H1 (cell line): ENCODE data around the gene VAT1L. TPM values are rescaled to one million over a fixed set of nuclear protein-coding genes. Genes with fewer than 3 reads are reported as not detected.

Experiments
- CTCF ChIA-PET: fragments of 300-600 bp; sonication (Branson Sonifier 250); formaldehyde crosslinking; loops from one replicate; lab custom pipeline; 2021; ENCODE audit not compliant: partially characterized antibody; lab: Charles Lee
- POLR2A ChIA-PET: fragments of 300-600 bp; sonication (Branson Sonifier 250); formaldehyde crosslinking; loops from one replicate; lab custom pipeline; 2021; ENCODE audit warnings: inconsistent platforms; ENCODE audit not compliant: partially characterized antibody; lab: Charles Lee
- DNase-seq, 2 experiments: peaks; one replicate each; pipeline versions ENCODE4 v3.0.0 to v3.0.0-alpha.2; 2010 to 2022; ENCODE audit warnings: low spot score in 2 of 2, low read depth in 1 of 2, mixed read lengths in 1 of 2
- FAIRE-seq: peaks from 2 replicates; lab custom pipeline; 2011; peaks lifted over from hg19 to GRCh38; lab: Jason Lieb, UNC
- H2AFZ ChIP-seq: 2 replicates; pipeline ENCODE4 v1.8.1; 2012; ENCODE audit warnings: low read length, inconsistent platforms
- H2AK5ac ChIP-seq: 2 replicates; pipeline ENCODE4 v1.6.1; 2013; ENCODE audit warnings: low read depth, low read length
- H2BK120ac ChIP-seq: replicated peaks from 2 replicates; pipeline ENCODE3; 2013; ENCODE audit warnings: low read depth, low read length, inconsistent platforms
- H2BK12ac ChIP-seq: 2 replicates; pipeline ENCODE4 v1.6.1; 2013; ENCODE audit warnings: low read depth, low read length
- H2BK15ac ChIP-seq: 2 replicates; pipeline ENCODE4 v1.6.1; 2013; ENCODE audit warnings: low read length
- H2BK20ac ChIP-seq: 2 replicates; pipeline ENCODE4 v1.6.1; 2013; ENCODE audit warnings: low read length
- H2BK5ac ChIP-seq: 2 replicates; pipeline ENCODE4 v1.6.1; 2013; ENCODE audit warnings: low read depth, low read length
- H3K14ac ChIP-seq: 2 replicates; pipeline ENCODE4 v1.6.1; 2013; ENCODE audit warnings: inconsistent platforms; ENCODE audit not compliant: insufficient read length
- H3K18ac ChIP-seq: 2 replicates; pipeline ENCODE4 v1.6.1; 2013; ENCODE audit warnings: low read length; ENCODE audit errors: extremely low read depth
- H3K23ac ChIP-seq: 2 replicates; pipeline ENCODE4 v1.6.1; 2013; ENCODE audit warnings: inconsistent platforms; ENCODE audit not compliant: insufficient read length
- H3K23me2 ChIP-seq: 2 replicates; pipeline ENCODE4 v1.6.1; 2013; ENCODE audit warnings: low read depth, low read length
- H3K27ac ChIP-seq: 2 replicates; pipeline ENCODE4 v1.6.1; 2011; ENCODE audit warnings: low read depth, low read length, inconsistent platforms
- H3K27me3 ChIP-seq, 4 experiments: replicated peaks in 1 of 4; 1 replicate in 1 of 4; 2 replicates in 3 of 4; pipeline versions ENCODE4 v1.6.1 to v1.8.1; 2011 to 2013; ENCODE audit warnings: low read length in 3 of 4, mild to moderate bottlenecking in 3 of 4, inconsistent platforms in 2 of 4, mixed read lengths in 2 of 4, moderate library complexity in 1 of 4; ENCODE audit not compliant: control insufficient read depth in 3 of 4, insufficient read depth in 3 of 4; ENCODE audit errors: extremely low read depth in 1 of 4
- H3K36me3 ChIP-seq, 4 experiments: 2 replicates each; pipeline versions ENCODE4 v1.6.1 to v1.8.1; 2011 to 2013; ENCODE audit warnings: mild to moderate bottlenecking in 4 of 4, low read length in 3 of 4, moderate library complexity in 2 of 4, control low read depth in 1 of 4, inconsistent platforms in 1 of 4; ENCODE audit not compliant: insufficient read depth in 4 of 4, control insufficient read depth in 2 of 4
- H3K4ac ChIP-seq: replicated peaks from 2 replicates; pipeline ENCODE3; 2013; ENCODE audit warnings: low read length, low read depth, mixed read lengths, inconsistent platforms; ENCODE audit not compliant: insufficient read length
- H3K4me1 ChIP-seq, 4 experiments: replicated peaks in 1 of 4; 1 replicate in 1 of 4; 2 replicates in 3 of 4; pipeline versions ENCODE4 v1.6.1 to v1.8.1; 2011 to 2013; ENCODE audit warnings: low read length in 3 of 4, inconsistent platforms in 2 of 4, mixed read lengths in 1 of 4; ENCODE audit not compliant: insufficient read depth in 4 of 4, control insufficient read depth in 3 of 4
- H3K4me2 ChIP-seq, 2 experiments: 2 replicates each; pipeline versions ENCODE4 v1.6.1 to v1.8.1; 2011 to 2013; ENCODE audit warnings: low read depth in 2 of 2, low read length in 2 of 2, control low read depth in 1 of 2, inconsistent platforms in 1 of 2, mild to moderate bottlenecking in 1 of 2; ENCODE audit not compliant: insufficient read depth in 1 of 2
- H3K4me3 ChIP-seq, 4 experiments: fragments of 200-600, 300-600 bp in 1 of 4; sonication (generic), shearing (Covaris generic), sonication (Bioruptor Twin) in 1 of 4; 2 replicates each; pipeline versions ENCODE4 v1.5.1 to v1.8.1; 2011 to 2016; ENCODE audit warnings: low read length in 4 of 4, low read depth in 3 of 4, control low read depth in 2 of 4, inconsistent platforms in 2 of 4, mild to moderate bottlenecking in 2 of 4, mixed read lengths in 1 of 4, moderate library complexity in 1 of 4; ENCODE audit not compliant: insufficient read depth in 2 of 4; ENCODE audit errors: extremely low read depth in 1 of 4
- H3K56ac ChIP-seq: replicated peaks from 2 replicates; pipeline ENCODE3; 2013; ENCODE audit warnings: low read depth, mild to moderate bottlenecking, mixed read lengths, low read length, inconsistent platforms; ENCODE audit not compliant: insufficient read length
- H3K79me1 ChIP-seq: 2 replicates; pipeline ENCODE4 v1.6.1; 2013; ENCODE audit warnings: low read depth, low read length, control low read depth
- H3K79me2 ChIP-seq, 2 experiments: 2 replicates each; pipeline versions ENCODE4 v1.6.1 to v1.8.1; 2012 to 2013; ENCODE audit warnings: low read length in 2 of 2, mild to moderate bottlenecking in 2 of 2, inconsistent platforms in 1 of 2; ENCODE audit not compliant: insufficient read depth in 2 of 2, control insufficient read depth in 1 of 2
- H3K9ac ChIP-seq, 4 experiments: replicated peaks in 1 of 4; 1 replicate in 1 of 4; 2 replicates in 3 of 4; pipeline versions ENCODE4 v1.6.1 to v1.8.1; 2011 to 2013; ENCODE audit warnings: low read depth in 3 of 4, low read length in 3 of 4, control low read depth in 2 of 4, mild to moderate bottlenecking in 2 of 4, moderate library complexity in 2 of 4, inconsistent platforms in 1 of 4; ENCODE audit errors: extremely low read depth in 1 of 4
- H3K9me3 ChIP-seq, 2 experiments: 2 replicates each; pipeline versions ENCODE4 v1.6.1 to v1.8.1; 2012 to 2013; ENCODE audit warnings: mild to moderate bottlenecking in 2 of 2, moderate library complexity in 2 of 2, control low read depth in 1 of 2, inconsistent platforms in 1 of 2, low read depth in 1 of 2, low read length in 1 of 2, mixed read lengths in 1 of 2; ENCODE audit not compliant: insufficient read depth in 2 of 2
- H4K20me1 ChIP-seq, 2 experiments: replicated peaks in 1 of 2; 2 replicates each; pipeline versions ENCODE3 to v1.8.1; 2011 to 2013; ENCODE audit warnings: inconsistent platforms in 2 of 2, low read length in 2 of 2, mild to moderate bottlenecking in 1 of 2; ENCODE audit not compliant: insufficient read depth in 2 of 2, control insufficient read depth in 1 of 2
- H4K5ac ChIP-seq: 2 replicates; pipeline ENCODE4 v1.6.1; 2013; ENCODE audit warnings: low read length, low read depth, mixed read lengths, inconsistent platforms; ENCODE audit not compliant: insufficient read length
- H4K8ac ChIP-seq: 2 replicates; pipeline ENCODE4 v1.8.0; 2013; ENCODE audit warnings: mild to moderate bottlenecking, moderate library complexity, low read length, inconsistent platforms; ENCODE audit not compliant: insufficient read depth; ENCODE audit errors: extremely low read depth
- H4K91ac ChIP-seq: replicated peaks from 2 replicates; pipeline ENCODE3; 2013; ENCODE audit warnings: low read length, mixed read lengths, inconsistent platforms; ENCODE audit not compliant: insufficient read length
- CTBP2 ChIP-seq: IDR thresholded peaks from 2 replicates; pipeline ENCODE4 v1.7.0; 2011; ENCODE audit warnings: borderline replicate concordance, mild to moderate bottlenecking, moderate library complexity, mixed read lengths, low read length; ENCODE audit not compliant: insufficient read depth, insufficient read length
- FOSL1 ChIP-seq: IDR thresholded peaks from 2 replicates; pipeline ENCODE4 v1.6.1; 2011; ENCODE audit warnings: mild to moderate bottlenecking, low read depth, low read length, moderate library complexity; ENCODE audit not compliant: insufficient read depth
- GABPA ChIP-seq: IDR thresholded peaks from 2 replicates; pipeline ENCODE4 v1.6.1; 2011; ENCODE audit warnings: mild to moderate bottlenecking, low read length, moderate library complexity, borderline replicate concordance; ENCODE audit not compliant: insufficient read depth
- GTF2F1 ChIP-seq: IDR thresholded peaks from 2 replicates; pipeline ENCODE4 v1.6.1; 2012; ENCODE audit warnings: low read depth, low read length, improper control_type of control experiment, borderline replicate concordance
- KDM1A ChIP-seq: fragments of 200-600, 300-600 bp; sonication (generic); IDR thresholded peaks from 2 replicates; pipeline ENCODE4 v1.7.1; 2016; ENCODE audit warnings: mild to moderate bottlenecking, low read length, borderline replicate concordance
- RAD21 ChIP-seq, 2 experiments: IDR thresholded peaks in 1 of 2; conservative IDR thresholded peaks in 1 of 2; 2 replicates each; pipeline ENCODE4 v1.6.1; 2011; ENCODE audit warnings: low read depth in 2 of 2, low read length in 2 of 2, improper control_type of control experiment in 1 of 2, inconsistent platforms in 1 of 2, mild to moderate bottlenecking in 1 of 2, moderate library complexity in 1 of 2
- SP4 ChIP-seq: IDR thresholded peaks from 2 replicates; pipeline ENCODE4 v1.6.1; 2012; ENCODE audit warnings: low read length, inconsistent platforms
- YY1 ChIP-seq: IDR thresholded peaks from 2 replicates; pipeline ENCODE4 v1.6.1; 2011; ENCODE audit warnings: low read depth, mild to moderate bottlenecking, low read length
- WGBS, 2 experiments: shearing (Covaris generic) in 1 of 2; methylation state at CpG; one replicate each; pipeline versions ENCODE4 v1.1.6 to v1.1.7; 2013 to 2015; ENCODE audit warnings: low lambda C conversion rate in 2 of 2, mixed read lengths in 2 of 2, inconsistent platforms in 1 of 2, low coverage in 1 of 2, missing lambda C conversion rate in 1 of 2; ENCODE audit not compliant: insufficient replicate concordance in 2 of 2, insufficient coverage in 1 of 2, insufficient read length in 1 of 2; ENCODE audit errors: extremely low coverage in 1 of 2, missing lambda C conversion rate in 1 of 2; 5-methylcytosine and 5-hydroxymethylcytosine counted together
- polyA plus RNA-seq, 7 experiments: library from polyadenylated mRNA; depleted of rRNA in 3 of 7; stranded (reverse) in 5 of 7; unstranded in 2 of 7; fragments of >200 nt in 5 of 7; fragments of 200-250 nt in 2 of 7; gene quantifications; 1 replicate in 5 of 7; 2 replicates in 1 of 7; 4 replicates in 1 of 7; pipeline versions ENCODE4 v1.2.1 to v1.2.3, GENCODE V29; 2011 to 2013; ENCODE audit warnings: missing spikeins in 2 of 7, mixed read lengths in 2 of 7
- total RNA-seq: library from RNA; stranded (reverse); fragmentation: NEBNext Ultra II Directional; extraction: Animal tissue kit (Norgen Biotek cat#: 25700); gene quantifications from 2 replicates; pipeline ENCODE4 v1.2.1, GENCODE V29; 2021
- TF ChIP-seq, protein P1 (sequence below), 3 experiments: IDR thresholded peaks; 1 replicate in 2 of 3; 2 replicates in 1 of 3; pipeline versions ENCODE4 v1.5.1 to v1.6.1; 2011; ENCODE audit warnings: low read length in 3 of 3, mild to moderate bottlenecking in 3 of 3, inconsistent platforms in 2 of 3, low read depth in 1 of 3, moderate library complexity in 1 of 3; ENCODE audit not compliant: insufficient read depth in 1 of 3; ENCODE audit errors: control extremely low read depth in 1 of 3

The VAT1L gene
- total and polyA plus RNA-seq, 2 of the 8 experiments (the other 6 are each of a cell fraction or from before 2014, with no cell fraction given): 46.3 to 48.2 TPM

DNA sequence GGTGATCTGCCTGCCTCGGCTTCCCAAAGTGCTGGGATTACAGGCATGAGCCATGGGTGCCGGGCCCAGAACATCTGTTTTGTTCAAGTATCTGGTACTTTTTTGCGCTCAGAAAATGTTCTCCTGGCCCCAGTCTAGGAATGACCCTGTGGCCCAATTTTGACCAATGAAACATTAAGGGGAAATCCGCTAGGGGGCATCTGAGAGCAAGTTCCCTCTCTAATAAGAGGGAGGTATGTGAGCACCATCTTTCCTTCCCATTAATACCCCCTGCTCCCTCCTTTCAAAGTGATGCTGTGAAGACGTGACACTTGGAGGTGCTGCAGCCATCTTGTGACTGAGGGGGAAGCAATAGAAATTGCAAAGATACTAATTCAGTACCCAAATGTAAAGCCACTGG is 217.5 kb downstream of the VAT1L start:
- no peaks in the 10 kb centered on the region for H3K79me2 ChIP-seq
- no peak overlapping the region for H2BK15ac ChIP-seq
- H2AFZ ChIP-seq: no peak overlapping the region
- H3K4ac ChIP-seq: no peak overlapping the region
- DNase-seq (peak in 1 of 2 experiments; percentile 65), FAIRE-seq (no peak)
- H3K79me1 ChIP-seq: no peaks in the 10 kb centered on the region
- no peak overlapping the region for H2BK120ac ChIP-seq
- H3K56ac ChIP-seq: no peak overlapping the region
- H3K9me3 ChIP-seq: no peaks in the 10 kb centered on the region
- H3K27me3 ChIP-seq: no peaks in the 10 kb centered on the region; a peak in 1 of 7 replicates
- H3K4me3 ChIP-seq: no peak overlapping the region
- H3K4me1 ChIP-seq: no peaks in the 10 kb centered on the region; a peak in 1 of 7 replicates
- H3K9ac ChIP-seq: no peak overlapping the region
- no peak overlapping the region for H2BK5ac ChIP-seq
- no peak overlapping the region for H3K23ac ChIP-seq
- no peak overlapping the region for H2BK12ac ChIP-seq
- H2AK5ac ChIP-seq: no peak overlapping the region
- no peaks in the 10 kb centered on the region for H3K23me2 ChIP-seq
- no peak overlapping the region for H4K8ac ChIP-seq
- H4K20me1 ChIP-seq: no peaks in the 10 kb centered on the region
- no peak overlapping the region for H3K14ac ChIP-seq
- no peaks in the 10 kb centered on the region for H3K36me3 ChIP-seq
- H2BK20ac ChIP-seq: 0 out of 2 replicates have a peak overlapping the region, but pooled peaks have one; percentile 28
- 73% methylated on average over 5 of the region's 5 CpGs; no CpG with 5 or more reads in 1 of the 2 experiments for WGBS, 2 experiments
- H3K27ac ChIP-seq: no peak overlapping the region
- no peak overlapping the region for H4K91ac ChIP-seq
- H4K5ac ChIP-seq: no peak overlapping the region
- ChIA-PET CTCF (interaction anchor here (0.7 to 9.1 kb wide), 5 partner anchors 15 to 49 kb away, joined by 3 to 218 read pairs (median 5); no protein-coding TSS in a partner anchor), POLR2A (no interaction called here)
- H3K18ac ChIP-seq: no peak overlapping the region
- no peak for TF ChIP-seq CTBP2
- TF ChIP-seq RAD21 (IDR thresholded peaks at IDR 0.05 in 1 of 2, conservative IDR thresholded peaks at IDR 0.05 in 1 of 2; ENCODE audit: low read depth in 2 of 2, low read length in 2 of 2): peak; percentile 44 to 60
- TF ChIP-seq KDM1A: no peak
- TF ChIP-seq, protein P1, sequence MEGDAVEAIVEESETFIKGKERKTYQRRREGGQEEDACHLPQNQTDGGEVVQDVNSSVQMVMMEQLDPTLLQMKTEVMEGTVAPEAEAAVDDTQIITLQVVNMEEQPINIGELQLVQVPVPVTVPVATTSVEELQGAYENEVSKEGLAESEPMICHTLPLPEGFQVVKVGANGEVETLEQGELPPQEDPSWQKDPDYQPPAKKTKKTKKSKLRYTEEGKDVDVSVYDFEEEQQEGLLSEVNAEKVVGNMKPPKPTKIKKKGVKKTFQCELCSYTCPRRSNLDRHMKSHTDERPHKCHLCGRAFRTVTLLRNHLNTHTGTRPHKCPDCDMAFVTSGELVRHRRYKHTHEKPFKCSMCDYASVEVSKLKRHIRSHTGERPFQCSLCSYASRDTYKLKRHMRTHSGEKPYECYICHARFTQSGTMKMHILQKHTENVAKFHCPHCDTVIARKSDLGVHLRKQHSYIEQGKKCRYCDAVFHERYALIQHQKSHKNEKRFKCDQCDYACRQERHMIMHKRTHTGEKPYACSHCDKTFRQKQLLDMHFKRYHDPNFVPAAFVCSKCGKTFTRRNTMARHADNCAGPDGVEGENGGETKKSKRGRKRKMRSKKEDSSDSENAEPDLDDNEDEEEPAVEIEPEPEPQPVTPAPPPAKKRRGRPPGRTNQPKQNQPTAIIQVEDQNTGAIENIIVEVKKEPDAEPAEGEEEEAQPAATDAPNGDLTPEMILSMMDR (IDR thresholded peaks at IDR 0.05; ENCODE audit: control extremely low read depth in 1 of 3, insufficient read depth in 1 of 3, low read depth in 1 of 3, low read length in 3 of 3): peak in 2 of 3 experiments; percentile 45 to 49; a peak in 3 of 4 replicates
- TF ChIP-seq FOSL1: no peak
- TF ChIP-seq GABPA: no peak
- TF ChIP-seq SP4: no peak
- TF ChIP-seq YY1: 0 out of 2 replicates have a peak, but pooled peaks have one; percentile 11
- no peak for TF ChIP-seq GTF2F1
- H3K4me2 ChIP-seq: no peak overlapping the region
